G401 (cell line): ENCODE results near the gene MAPK10. TPM values are rescaled to one million over a fixed set of nuclear protein-coding genes. Genes with fewer than 3 reads are reported as not detected.
"Not testable (repeated sequence)": the region's sequence is repeated elsewhere in the genome, so short reads cannot be mapped to it uniquely, and the experiment has no call there.

Experiments
- DNase-seq: peaks from one replicate; pipeline ENCODE4 v3.0.0-alpha.2; 2015; ENCODE audit warnings: low spot score
- in situ Hi-C: cut with HindIII; loops from 2 replicates; pipeline ENCODE4 v1.10.0; 2016; ENCODE audit warnings: low sequenced_read_pairs, mixed read lengths
- total RNA-seq: library from RNA; depleted of rRNA; stranded (reverse); fragments of >200 nt; shearing (Covaris generic); gene quantifications from 2 replicates; pipeline ENCODE4 v1.2.3, GENCODE V29; 2014

MAPK10 gene
- total RNA-seq, 1 experiment from 2014 or later = 0.78 TPM

GRCh38 chr4:86089053-86089452 lies 270.8 kb downstream of the MAPK10 start:
- DNase-seq = no peak
- in situ Hi-C loops = no loop called here

GRCh38 chr4:86075796-86076195 lies 284.1 kb downstream of the MAPK10 start:
- in situ Hi-C loops, DNase-seq: not testable (repeated sequence)

GRCh38 chr4:86060341-86060740 lies 299.5 kb downstream of the MAPK10 start:
- in situ Hi-C loops = no loop called here
- DNase-seq = no peak

GRCh38 chr4:86058621-86059020 lies 301.2 kb downstream of the MAPK10 start:
- in situ Hi-C loops = no loop called here
- DNase-seq = no peak

- in situ Hi-C loops = no loop called here
- no peak for DNase-seq
These were observed 304.0 kb downstream of the MAPK10 start for GRCh38 chr4:86055898-86056297.

- peak; percentile 84 for DNase-seq
- in situ Hi-C loops = no loop called here
These were observed 305.4 kb downstream of the MAPK10 start for GRCh38 chr4:86054286-86055032.

- no peak for DNase-seq
- in situ Hi-C loops = no loop called here
These were observed 309.4 kb downstream of the MAPK10 start for GRCh38 chr4:86050496-86050895.

GRCh38 chr4:86048426-86048825 lies 311.4 kb downstream of the MAPK10 start:
- no peak for DNase-seq
- in situ Hi-C loops = no loop called here

- in situ Hi-C loops = no loop called here
- no peak for DNase-seq
These were observed 315.3 kb downstream of the MAPK10 start for GRCh38 chr4:86044593-86044985.

GRCh38 chr4:86043755-86044592 lies 315.9 kb downstream of the MAPK10 start:
- in situ Hi-C loops = no loop called here
- peak; percentile 77 for DNase-seq

- no peak for DNase-seq
- in situ Hi-C loops = no loop called here
These were observed 321.8 kb downstream of the MAPK10 start for GRCh38 chr4:86038037-86038436.

- no peak for DNase-seq
- in situ Hi-C loops = no loop called here
These were observed 323.1 kb downstream of the MAPK10 start for GRCh38 chr4:86036736-86037135.

- in situ Hi-C loops = no loop called here
- no peak for DNase-seq
These were observed 324.2 kb downstream of the MAPK10 start for GRCh38 chr4:86035688-86036087.

GRCh38 chr4:86034616-86035015 lies 325.2 kb downstream of the MAPK10 start:
- in situ Hi-C loops = no loop called here
- DNase-seq = no peak

- in situ Hi-C loops = no loop called here
These were observed 326.7 kb downstream of the MAPK10 start for GRCh38 chr4:86033171-86033570.

GRCh38 chr4:86032476-86033022 lies 327.3 kb downstream of the MAPK10 start:
- in situ Hi-C loops = no loop called here

More at GRCh38 chr4:86033171-86033570, 326.7 kb downstream of the MAPK10 start:
- DNase-seq = peak; percentile 75

GRCh38 chr4:86031927-86032326 lies 327.9 kb downstream of the MAPK10 start:
- no peak for DNase-seq
- in situ Hi-C loops = no loop called here

More at GRCh38 chr4:86032476-86033022, 327.3 kb downstream of the MAPK10 start:
- peak; percentile 62 for DNase-seq

GRCh38 chr4:86026720-86027119 lies 333.1 kb downstream of the MAPK10 start:
- in situ Hi-C loops = no loop called here
- no peak for DNase-seq

- in situ Hi-C loops, DNase-seq: not testable (repeated sequence)
These were observed 338.2 kb downstream of the MAPK10 start for GRCh38 chr4:86021671-86022070.

- in situ Hi-C loops = no loop called here
- no peak for DNase-seq
These were observed 339.9 kb downstream of the MAPK10 start for GRCh38 chr4:86019906-86020305.
